ENCODE data around the gene ZGLP1.

DNA sequence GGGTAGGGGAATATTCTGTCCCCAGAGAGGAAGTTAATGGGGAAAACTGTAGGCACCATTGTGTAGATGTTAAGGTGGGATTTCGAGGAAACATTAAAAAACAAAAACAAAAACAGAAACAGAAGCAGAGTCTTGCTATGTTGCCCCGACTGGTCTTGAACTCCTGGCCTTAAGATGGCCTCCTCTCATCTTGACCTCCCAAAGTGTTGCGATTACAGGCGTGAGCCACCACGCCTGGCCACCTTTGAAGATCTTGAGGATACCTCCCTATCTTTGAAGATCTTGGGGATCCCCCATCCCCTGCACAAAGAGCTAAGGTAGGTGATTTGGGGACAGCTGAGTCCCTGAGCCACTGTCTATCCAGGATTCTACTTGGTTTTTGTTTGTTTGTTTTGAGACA lies 30.4 kb upstream of the ZGLP1 start:
- TF ChIP-seq, protein P1, sequence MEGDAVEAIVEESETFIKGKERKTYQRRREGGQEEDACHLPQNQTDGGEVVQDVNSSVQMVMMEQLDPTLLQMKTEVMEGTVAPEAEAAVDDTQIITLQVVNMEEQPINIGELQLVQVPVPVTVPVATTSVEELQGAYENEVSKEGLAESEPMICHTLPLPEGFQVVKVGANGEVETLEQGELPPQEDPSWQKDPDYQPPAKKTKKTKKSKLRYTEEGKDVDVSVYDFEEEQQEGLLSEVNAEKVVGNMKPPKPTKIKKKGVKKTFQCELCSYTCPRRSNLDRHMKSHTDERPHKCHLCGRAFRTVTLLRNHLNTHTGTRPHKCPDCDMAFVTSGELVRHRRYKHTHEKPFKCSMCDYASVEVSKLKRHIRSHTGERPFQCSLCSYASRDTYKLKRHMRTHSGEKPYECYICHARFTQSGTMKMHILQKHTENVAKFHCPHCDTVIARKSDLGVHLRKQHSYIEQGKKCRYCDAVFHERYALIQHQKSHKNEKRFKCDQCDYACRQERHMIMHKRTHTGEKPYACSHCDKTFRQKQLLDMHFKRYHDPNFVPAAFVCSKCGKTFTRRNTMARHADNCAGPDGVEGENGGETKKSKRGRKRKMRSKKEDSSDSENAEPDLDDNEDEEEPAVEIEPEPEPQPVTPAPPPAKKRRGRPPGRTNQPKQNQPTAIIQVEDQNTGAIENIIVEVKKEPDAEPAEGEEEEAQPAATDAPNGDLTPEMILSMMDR (IDR thresholded peaks at IDR 0.05): no peak
- TF ChIP-seq EZH2 (IDR thresholded peaks at IDR 0.05; ENCODE audit: borderline replicate concordance, insufficient read depth, low read depth, low read length, poor library complexity, severe bottlenecking): no peak

Data from B cell (primary cell).